ENCODE measurements around the gene MTF1. TPM values are rescaled to one million over a fixed set of nuclear protein-coding genes. Genes with fewer than 3 reads are reported as not detected.
A peak's percentile ranks its signal among the peaks of the same experiment; 100 is the strongest.

The MTF1 gene
- total RNA-seq, 1 donor from 2014 or later = 30.3 TPM

GRCh38 chr1:37849480-37849879 is 9.9 kb downstream of the MTF1 start:
- Histone ChIP-seq H3K36me3 (peaks cover 27% of the 10 kb centered on the region), H3K4me1 (peaks cover 82% of the 10 kb centered on the region), H3K27me3 (ENCODE audit: low read depth) (no peaks in the 10 kb centered on the region), H3K4me3 (no peak overlapping the region), H3K9me3 (no peaks in the 10 kb centered on the region), H3K27ac (no peak overlapping the region)
- DNase-seq = no peak
- no peak for TF ChIP-seq CTCF (IDR thresholded peaks at IDR 0.05)
- no peak for ATAC-seq
- intact Hi-C loops (cut with DNase I) = no loop called here

GRCh38 chr1:37846647-37847339 is 12.6 kb downstream of the MTF1 start:
- no peak for TF ChIP-seq CTCF (IDR thresholded peaks at IDR 0.05)
- peaks cover 10% of the 10 kb centered on the region for H3K36me3 ChIP-seq
- no peak for DNase-seq
- peaks cover 69% of the 10 kb centered on the region for H3K4me1 ChIP-seq
- intact Hi-C loops (cut with DNase I) = no loop called here
- no peaks in the 10 kb centered on the region for H3K9me3 ChIP-seq
- no peak overlapping the region for H3K4me3 ChIP-seq
- H3K27ac ChIP-seq = no peak overlapping the region
- H3K27me3 ChIP-seq (ENCODE audit: low read depth) = no peaks in the 10 kb centered on the region
- ATAC-seq = peak in 1 of 2 donors; percentile 28

GRCh38 chr1:37845786-37846185 is 13.6 kb downstream of the MTF1 start:
- TF ChIP-seq CTCF (IDR thresholded peaks at IDR 0.05) = no peak
- H3K27ac ChIP-seq = no peak overlapping the region
- peak in 1 of 2 donors; percentile 50 for ATAC-seq

GRCh38 chr1:37845049-37845646 is 14.2 kb downstream of the MTF1 start:
- no peaks in the 10 kb centered on the region for H3K9me3 ChIP-seq
- TF ChIP-seq CTCF (IDR thresholded peaks at IDR 0.05) = no peak
- H3K27me3 ChIP-seq (ENCODE audit: low read depth) = no peaks in the 10 kb centered on the region
- no peak overlapping the region for H3K4me3 ChIP-seq
- peaks cover 52% of the 10 kb centered on the region for H3K4me1 ChIP-seq
- DNase-seq = no peak
- intact Hi-C loops (cut with DNase I) = no loop called here
- H3K27ac ChIP-seq = no peak overlapping the region
- ATAC-seq = peak in 1 of 2 donors; percentile 21
- peaks cover 18% of the 10 kb centered on the region for H3K36me3 ChIP-seq

More at GRCh38 chr1:37845786-37846185, 13.6 kb downstream of the MTF1 start:
- DNase-seq = no peak
- intact Hi-C loops (cut with DNase I) = no loop called here
- Histone ChIP-seq H3K4me1 (peaks cover 59% of the 10 kb centered on the region), H3K27me3 (ENCODE audit: low read depth) (no peaks in the 10 kb centered on the region), H3K4me3 (no peak overlapping the region), H3K36me3 (peaks cover 12% of the 10 kb centered on the region), H3K9me3 (no peaks in the 10 kb centered on the region)

GRCh38 chr1:37844536-37844935 is 14.9 kb downstream of the MTF1 start:
- peaks cover 24% of the 10 kb centered on the region for H3K36me3 ChIP-seq
- TF ChIP-seq CTCF (IDR thresholded peaks at IDR 0.05) = no peak
- H3K27me3 ChIP-seq (ENCODE audit: low read depth) = no peaks in the 10 kb centered on the region
- no peak overlapping the region for H3K4me3 ChIP-seq
- no peak for DNase-seq
- H3K9me3 ChIP-seq = no peaks in the 10 kb centered on the region
- H3K4me1 ChIP-seq = peaks cover 46% of the 10 kb centered on the region
- intact Hi-C loops (cut with DNase I) = no loop called here
- H3K27ac ChIP-seq = no peak overlapping the region
- no peak for ATAC-seq
